Measurements from ENCODE around the gene PPP4R1.
A peak's percentile ranks its signal among the peaks of the same experiment; 100 is the strongest.

The PPP4R1 gene

DNA sequence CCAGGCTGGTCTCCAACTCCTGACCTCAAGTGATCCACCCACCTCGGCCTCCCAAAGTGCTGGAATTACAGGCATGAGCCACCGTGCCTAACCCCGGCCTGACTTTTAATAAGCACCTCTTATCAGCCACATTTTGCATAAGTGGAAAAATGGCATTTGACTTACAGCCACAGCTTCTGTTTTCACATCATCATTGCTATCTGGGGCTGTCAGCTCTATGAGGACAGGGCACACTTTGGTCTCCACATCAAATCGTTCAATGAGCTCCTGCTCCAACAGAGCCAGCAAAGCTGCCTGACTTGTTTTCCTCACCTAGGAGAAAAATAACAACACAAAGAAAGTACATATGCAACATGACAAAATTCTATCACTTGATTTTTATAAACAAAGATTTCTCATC lies 26.4 kb downstream of the PPP4R1 start:
- no peak for DNase-seq

DNA sequence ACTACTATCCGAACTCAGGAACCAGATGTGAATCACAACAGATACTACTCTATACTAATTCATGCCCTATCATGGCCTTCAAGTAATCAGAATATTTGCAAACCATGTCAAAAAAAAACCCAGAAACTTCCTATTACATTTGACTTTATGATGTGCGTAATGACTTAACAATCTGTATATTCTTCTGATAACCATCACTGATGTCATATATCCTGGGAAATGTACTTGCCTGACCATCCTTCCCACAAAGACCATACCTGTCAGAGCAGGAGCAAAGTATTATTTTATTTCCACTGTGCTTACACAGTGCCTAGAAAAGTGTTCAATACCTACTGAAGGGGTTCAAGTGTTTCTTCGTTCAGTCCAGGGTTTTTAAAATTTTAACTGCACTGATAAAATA lies 27.5 kb downstream of the PPP4R1 start:
- no peak for DNase-seq

DNA sequence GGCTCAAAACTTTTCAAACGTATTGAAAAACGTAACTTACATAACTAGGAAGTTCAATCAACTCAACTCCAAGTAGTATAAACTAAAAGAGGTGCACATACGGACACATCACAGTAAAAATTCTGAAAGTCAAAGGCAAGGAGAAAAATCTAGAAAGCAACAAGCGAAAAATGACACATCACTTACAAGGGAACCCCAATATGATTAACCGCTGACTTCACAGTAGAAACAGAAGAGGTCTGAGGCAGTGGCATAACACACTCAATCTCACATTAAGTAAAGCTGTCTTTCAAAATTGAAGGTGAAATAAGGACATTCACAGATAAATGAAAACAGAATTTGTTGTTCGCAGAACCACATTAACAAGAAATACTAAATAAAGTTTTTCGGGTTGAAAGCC lies 32.7 kb downstream of the PPP4R1 start:
- no peak for DNase-seq

DNA sequence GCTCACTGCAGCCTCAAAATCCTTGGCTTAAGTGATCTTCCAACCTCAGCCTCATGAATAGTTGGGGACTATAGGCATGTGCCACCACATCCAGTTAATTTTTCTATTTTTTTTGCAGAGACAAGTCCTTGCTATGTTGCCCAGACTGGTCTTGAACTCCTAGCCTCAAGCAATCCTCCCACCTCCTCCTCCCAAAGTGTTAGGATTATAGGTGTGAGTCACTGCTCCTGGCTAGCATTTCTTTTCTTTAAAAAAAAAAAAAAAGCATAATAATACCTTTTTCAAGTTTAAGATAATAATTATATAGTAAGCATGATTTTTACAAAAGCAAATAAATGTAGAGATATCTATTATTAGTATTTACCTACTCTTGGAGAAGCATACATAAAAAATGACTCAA lies 36.1 kb downstream of the PPP4R1 start:
- DNase-seq, result no peak

DNA sequence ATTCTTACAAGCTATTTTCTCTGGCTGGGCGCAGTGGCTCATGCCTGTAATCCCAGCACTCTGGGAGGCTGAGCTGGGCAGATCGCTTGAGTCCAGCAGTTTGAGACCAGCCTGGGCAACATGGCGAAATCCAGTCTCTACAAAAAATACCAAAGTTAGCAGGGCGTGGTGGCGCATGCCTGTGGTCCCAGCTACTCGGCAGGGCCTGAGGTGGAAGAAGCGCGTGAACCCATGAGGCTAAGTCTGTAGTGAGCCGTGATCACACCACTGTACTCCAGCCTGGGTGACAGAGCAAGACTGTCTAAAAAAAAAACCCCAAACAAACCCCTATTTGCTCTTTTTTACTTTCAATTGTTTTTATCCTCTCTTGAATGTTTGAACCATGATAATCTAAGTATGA lies 37.0 kb downstream of the PPP4R1 start:
- DNase-seq, result no peak

DNA sequence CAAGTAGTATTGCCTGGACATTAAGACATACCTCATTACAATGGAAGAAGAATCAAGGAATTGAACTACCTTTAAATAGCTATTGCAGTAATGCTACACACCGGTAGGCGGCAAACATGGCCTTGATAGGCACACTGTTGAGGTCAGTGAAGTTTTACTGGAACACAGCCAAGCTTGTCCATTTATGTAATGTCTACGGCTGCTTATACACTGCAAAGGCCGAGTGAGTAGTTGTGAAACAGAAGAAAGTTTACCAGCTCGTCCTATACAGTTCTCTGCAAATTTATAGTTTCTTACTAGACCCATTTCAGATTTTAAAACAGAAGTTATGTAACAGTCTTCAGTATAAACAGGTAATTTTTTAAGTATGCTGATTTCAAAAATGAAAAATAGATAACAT lies 38.8 kb downstream of the PPP4R1 start:
- DNase-seq, result peak; percentile 2

DNA sequence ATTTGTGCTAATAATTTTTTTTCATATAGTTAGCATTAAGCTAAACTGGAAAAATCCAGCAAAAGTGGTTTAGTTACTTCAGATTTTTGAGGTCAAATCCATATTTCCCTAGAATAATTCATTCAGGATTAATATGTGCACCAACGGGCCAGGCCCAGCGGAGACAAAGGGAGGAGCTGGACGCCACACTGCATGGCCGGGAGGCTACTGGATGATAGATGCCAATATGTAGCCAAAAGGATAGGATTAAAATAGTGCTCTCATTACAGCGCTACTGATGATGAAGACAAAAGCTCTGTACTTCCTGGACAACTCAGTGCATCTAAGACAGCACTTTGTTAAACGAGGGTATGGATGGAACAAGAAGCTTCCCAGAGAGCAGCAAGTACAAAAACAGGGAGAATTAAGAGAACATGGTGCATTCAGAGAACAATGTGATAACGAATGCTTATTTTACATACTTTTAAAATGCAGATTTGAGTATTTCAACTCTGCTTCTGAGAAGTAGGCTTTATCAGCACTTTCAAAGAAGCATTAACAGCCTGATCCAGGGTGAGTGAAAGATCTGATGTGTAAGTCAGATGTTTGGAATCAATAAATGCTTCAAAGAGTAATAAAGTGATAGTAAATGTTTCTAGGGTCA lies 39.8 kb downstream of the PPP4R1 start:
- DNase-seq, result no peak

DNA sequence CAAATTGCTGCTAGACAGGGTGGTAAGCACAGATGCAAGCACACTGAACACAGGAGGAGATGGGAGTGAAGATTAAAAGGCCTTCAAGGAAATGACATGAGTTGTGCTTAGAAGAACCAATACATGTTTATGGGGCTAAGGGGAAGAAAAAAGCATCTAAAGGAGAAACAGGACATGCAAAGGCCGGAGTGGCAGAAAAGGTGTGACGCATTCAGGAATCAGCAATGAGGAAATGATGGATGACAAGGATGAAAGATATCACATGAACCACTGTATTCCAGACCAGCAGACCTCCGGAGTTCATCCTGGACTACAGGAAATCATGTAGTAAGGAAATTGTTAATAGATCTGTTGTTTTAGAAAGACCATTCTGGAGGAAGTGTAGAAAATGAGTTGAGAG lies 42.8 kb downstream of the PPP4R1 start:
- no peak for DNase-seq

DNA sequence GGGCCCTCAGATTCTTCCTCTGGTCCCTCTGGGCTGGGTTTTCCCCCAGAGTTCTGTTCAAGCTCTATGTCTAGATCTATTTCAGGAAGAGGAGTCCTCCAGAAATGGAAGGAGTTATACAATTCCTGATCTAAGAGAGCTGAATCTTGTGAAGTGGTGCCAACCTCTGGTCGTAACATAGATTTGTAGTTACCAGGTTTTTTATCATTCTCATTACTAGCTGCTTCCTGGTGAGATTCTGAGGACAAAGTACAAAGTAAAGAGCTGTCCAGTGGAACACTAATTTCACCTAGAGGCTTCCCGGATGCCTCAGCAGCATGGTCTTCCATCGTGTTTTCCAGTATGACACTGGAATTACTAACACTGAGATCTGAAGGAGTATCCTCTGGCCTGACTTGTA lies 44.1 kb downstream of the PPP4R1 start:
- DNase-seq, result no peak

DNA sequence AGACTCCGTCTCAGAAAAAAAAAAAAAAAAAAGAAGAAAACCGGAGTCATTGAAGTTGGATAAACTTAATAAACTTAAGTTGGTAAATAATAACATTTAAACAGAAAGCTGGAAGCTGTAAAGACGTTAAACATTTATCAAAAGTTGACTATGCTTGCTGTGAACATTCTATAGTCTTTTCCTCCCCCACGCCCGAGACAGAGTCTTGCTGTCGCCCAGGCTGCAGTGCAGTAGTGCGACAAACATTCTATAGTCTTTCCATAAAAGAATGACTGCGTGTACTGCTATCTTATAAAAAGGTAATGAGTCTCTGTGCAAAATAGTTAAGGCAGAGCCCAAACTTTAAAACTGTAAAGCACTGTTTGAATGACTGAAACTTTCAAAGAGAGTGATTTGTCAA lies 45.2 kb downstream of the PPP4R1 start:
- no peak for DNase-seq

DNA sequence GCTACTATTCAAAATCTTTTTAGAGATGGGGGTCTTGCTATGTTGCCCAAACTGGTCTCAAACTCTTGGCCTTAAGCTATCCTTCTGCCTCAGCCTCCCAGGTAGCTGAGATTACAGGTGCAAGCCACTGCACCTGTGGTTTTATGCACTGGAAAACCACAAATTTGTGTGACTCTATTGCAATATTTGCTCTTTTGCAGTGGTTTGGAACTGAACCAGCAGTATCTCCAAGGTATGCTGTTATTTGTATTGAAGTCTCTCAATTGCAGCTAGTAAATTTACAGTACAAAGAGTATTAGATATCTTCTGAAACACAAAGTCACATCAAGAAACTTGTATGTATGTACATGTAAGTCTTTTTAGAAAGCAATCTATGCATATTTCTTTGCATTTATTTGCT lies 46.2 kb downstream of the PPP4R1 start:
- DNase-seq, result no peak

DNA sequence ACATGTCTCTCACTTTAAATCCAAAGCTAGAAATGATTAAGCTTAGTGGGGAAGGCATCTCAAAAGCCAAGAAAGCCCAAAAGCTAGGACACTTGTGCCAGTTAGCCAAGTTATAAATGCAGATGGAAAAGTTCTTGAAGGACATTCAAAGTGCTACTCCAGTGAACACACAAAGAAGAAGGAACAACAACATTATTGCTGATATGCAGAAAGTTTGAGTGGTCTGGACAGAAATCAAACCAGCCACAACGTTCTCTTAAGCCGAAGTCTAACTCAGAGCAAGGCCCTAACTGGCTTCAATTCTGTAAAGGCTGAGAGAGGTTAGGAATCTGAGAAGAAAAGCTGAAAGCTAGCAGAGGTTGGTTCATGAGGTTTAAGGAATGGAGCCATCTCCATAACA lies 49.0 kb downstream of the PPP4R1 start:
- DNase-seq, result no peak

DNA sequence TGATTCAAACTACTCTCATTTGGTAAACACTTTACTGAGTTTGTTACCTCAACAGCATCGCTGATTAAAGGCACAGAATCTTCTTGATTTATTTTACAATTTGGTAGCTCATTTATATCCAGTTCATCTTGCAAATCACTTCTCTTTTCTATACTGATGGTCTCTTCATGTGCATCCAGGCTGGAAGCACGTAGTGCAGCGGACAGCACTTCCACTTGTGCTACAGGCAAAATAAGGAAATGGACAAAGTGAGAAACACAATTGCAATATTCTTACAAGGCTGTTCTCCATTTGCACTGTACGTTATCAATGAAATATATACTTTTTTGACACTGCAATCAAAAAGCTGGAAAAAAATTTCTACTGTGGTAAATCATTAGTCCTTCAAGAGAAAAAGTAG lies 51.0 kb downstream of the PPP4R1 start:
- DNase-seq, result no peak

DNA sequence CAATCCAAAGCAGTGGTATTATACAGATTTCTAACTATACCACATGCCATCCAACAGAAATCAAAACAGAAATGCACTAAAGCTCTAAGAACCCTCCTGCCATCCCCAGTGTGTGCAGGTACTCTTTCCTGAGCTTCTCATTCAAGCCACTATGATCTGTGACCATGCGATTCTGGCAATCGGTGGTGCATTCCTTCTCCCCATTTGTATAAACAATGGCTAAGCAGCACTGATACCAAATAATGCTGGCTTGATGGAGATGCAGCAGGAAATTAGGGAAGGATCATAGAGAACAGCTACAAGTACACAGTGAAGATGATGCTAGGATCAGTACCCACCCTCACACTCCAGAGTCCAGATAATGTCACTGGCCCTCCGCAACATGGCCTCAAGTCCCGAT lies 51.8 kb downstream of the PPP4R1 start:
- no peak for DNase-seq

DNA sequence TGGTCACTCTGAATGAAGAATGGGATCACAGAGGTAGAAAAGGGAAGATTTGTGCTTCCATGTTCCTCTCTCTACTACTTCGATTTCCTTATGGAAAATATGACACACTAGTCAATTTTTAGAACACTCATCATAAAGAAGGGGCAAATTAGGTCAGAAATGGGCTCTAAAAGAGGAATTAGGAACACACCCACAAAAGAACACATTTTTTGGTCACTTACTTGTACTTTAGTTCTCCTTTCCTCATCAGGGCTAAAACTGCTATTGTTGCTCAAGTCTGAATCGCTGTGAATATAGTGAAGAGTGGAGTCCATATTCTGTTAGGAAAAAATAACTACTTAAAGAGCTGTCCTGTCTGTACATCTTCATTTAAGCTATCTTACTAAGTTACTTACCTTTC lies 52.6 kb downstream of the PPP4R1 start:
- DNase-seq, result no peak

DNA sequence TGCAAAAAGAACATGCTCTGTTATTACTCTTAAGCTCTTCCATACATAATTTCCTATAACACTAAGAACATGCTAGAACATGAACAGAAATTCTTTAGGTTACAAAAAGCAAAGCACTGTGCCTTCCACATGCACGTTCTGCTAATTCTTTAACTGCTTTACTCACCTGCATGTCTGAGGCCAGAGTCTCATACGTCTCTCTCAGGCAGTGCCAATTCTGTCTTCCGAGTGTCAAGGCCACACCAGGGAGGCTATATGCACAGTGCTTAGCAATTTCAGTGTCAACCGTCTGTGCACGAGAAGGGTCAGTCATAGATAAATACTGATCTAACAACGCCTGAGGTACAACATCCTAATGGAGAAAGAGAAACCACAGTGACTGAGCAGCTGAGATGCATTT lies 55.1 kb downstream of the PPP4R1 start:
- no peak for DNase-seq

DNA sequence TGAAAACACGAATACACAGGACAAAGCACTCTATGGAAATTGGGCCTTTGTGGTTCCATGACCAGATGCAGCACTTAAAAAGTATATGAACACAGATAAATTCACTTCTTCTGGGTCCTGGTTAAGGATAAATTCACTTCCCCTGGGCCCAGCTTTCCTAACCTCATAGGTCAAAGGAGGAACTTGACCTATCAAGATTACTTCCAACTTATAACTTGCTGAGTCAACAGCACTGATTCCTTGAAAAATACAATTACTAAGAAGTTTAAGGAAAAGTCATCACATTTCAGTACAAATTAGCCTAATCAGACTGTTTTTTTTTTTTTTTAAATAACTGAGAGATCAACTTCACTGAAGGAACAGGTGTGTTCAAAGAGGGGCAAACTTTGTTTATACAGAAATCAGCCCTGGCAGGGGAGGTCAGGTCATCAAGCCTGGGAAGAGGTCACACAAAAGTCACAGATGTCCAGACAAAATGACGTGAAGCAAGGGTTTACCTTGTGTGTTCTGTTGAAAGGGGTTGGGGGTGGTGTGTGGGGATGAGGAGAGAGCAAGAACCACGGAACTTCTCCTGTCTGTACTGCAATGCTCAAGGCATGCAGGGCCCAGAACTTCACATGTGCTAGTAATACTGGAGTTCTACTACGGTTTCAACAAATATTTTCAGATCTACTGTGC lies 55.8 kb downstream of the PPP4R1 start:
- no peak for DNase-seq

DNA sequence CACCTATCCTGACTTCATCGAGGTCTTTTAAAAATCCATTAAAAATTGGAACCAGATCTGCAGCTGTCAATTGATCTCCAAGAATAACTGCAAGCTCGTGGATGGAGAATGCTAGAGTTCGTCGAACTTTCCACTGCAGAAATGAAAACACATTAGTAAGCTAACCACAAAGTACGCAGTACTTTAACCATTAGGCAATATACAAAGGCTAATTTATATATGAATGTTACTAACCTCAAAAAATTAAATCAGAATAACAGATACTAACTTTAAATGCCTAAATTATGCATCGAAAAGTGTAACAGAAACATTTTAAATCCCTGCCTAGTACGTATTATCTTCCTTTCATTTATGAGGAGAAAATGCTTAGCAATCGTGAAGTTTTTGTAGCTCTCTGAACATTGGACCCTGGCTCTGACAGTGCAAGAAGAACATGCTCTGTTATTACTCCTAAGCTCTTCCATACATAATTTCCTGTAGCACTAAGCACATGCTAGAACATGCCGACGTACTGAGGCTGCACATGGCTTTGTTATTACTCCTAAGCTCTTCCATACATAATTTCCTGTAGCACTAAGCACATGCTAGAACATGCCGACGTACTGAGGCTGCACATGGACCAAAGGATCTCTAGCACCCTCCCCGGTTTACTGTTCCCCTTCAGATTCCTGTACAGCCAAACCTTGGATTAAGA lies 57.0 kb downstream of the PPP4R1 start:
- DNase-seq, result no peak

DNA sequence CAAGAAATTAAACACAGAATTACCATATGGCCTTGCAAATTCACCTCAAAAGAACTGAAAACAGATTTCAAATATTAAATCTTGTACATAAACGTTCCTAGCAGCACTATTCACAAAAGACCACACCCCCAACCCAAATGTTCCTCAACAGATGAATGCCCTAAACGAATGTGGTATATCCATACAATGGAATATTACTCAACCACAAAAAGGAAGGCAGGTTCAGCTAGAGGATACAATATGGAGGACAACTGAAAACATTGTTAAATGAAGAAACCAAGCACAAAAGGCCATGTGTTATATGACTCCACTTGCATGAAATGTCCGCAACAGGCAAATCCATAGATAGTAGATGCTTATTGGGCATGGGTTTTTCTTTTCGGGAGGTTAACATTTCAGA lies 61.7 kb downstream of the PPP4R1 start:
- no peak for DNase-seq

DNA sequence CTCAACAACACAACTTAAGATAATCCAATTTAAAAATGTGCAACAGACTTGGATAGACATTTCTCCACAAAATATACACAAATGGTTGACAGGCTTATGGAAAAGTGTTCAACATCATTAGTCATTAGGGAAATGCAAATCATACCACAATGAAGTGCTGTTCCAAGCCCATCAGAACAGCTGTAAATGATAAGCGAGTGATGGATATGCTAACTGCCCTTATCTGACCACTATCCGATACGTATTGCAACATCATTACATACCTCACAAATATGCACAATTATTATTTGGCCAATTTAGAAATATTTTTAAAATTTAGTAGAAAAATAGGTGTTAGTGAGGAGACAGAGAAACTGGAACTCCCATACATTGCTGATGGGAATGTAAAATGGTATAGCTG lies 62.2 kb downstream of the PPP4R1 start:
- no peak for DNase-seq

DNA sequence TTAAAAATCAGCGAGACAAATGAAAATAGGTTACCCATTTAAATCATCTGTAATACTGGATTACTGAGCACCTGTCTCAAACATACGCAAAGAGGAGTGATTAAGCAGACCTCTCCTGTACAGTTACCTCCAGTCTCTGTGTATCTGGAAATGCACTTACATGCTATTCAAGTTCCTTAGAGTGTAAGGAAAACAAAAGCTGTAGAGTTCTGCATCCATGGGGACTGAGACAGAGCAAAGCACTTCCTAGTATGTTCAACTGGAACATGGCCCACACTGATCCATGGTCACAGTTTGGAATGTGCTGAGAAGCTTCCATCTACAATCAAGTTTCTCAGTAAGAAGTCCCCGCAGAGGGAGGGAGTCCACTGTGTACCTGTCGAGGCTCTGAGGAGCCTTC lies 63.9 kb downstream of the PPP4R1 start:
- DNase-seq, result no peak

DNA sequence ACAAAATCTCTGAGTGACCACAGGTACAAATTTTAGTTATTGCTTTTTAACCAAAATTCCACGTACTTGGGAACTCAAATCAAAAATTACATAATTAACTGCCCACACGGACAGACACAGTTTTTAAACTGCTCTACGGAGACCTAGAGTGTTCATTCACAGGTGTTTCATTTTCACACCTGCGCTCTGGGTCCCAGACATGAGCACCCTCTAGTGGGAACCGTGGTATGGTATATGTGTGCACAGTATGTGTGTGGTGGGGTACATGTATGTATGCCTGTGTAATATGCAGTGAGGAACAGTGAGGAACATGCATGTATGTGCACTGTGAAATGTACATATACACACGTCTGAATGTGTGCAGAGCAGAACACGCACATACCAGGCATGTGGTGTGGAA lies 65.0 kb downstream of the PPP4R1 start:
- no peak for DNase-seq

DNA sequence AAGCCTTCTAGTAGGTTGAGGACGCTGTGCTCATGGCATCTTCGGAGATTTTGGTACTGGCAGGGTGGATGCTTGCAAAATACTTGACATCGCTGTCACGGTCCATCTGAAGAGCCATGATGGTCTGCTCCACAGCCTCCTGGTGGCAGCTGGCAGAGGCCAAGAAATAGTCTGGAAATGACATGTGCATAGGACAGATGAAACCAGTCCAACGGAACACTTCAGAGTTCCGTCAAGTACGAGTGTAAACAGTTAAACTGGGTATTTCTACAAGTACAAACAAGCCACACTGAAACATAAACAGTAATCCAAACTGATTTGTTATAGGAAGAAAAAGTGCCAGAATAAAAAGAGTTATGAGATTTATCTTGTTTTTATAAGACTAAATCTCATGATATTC lies 66.6 kb downstream of the PPP4R1 start:
- no peak for DNase-seq

DNA sequence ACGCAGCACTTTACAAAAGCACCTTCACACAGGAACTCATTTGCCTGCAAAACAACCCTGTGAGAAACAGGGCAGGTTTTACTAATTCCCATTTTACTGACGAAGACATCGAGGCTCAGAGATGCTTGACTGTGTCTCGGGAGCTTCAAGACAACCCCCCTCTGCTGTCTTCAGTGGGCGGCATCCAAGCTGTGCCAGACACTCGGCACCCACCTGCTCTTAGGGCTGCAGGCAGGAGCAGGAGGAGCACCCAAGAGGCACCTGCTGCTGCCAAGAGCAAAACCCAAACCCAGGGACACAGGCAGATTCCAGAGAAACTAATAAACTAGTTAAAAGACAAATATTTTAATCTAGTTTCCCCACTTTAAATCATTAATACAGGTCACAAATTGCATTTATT lies 67.9 kb downstream of the PPP4R1 start:
- no peak for DNase-seq

DNA sequence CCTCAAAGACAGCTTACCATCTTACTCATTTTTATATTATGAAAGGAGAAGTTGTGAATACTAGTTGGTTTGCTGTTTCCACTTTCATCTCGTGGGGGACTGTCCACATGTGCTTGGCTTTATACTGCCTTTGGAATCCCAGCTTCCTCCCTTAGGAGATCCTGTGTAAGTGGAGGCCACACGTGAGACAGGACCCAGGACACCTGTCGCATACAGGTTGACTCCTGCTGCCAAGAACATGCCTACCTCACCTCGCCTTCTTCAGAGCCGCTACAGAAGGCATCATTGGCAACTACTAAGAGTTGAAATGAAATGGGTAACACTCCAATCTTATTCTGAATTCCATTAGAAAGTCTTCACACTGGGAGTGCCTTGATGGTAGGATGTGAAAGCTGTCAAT lies 69.3 kb downstream of the PPP4R1 start:
- DNase-seq, result no peak
